ENCODE measurements around the gene KIF1A.
A peak's percentile ranks its signal among the peaks of the same experiment; 100 is the strongest.
"Not testable (repeated sequence)": the region's sequence is repeated elsewhere in the genome, so short reads cannot be mapped to it uniquely, and the experiment has no call there.

Gene KIF1A

DNA sequence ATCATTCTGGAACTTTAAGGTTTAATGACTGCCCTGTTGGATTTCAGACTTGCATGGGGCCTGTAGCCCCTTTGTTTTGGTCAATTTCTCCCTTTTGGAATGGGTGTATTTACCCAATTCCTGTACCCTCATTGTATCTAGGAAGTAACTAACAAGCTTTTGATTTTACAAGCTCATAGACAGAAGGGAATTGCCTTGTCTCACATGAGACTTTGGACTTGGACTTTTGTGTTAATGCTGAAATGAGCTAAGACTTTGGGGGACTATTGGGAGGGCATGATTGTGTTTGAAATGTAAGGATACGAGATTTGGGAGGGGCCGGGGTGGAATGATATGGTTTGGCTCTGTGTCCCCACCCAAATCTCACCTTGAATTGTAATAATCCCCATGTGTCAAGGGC, 26.3 kb upstream of the KIF1A start:
- DNase-seq = not testable (repeated sequence)

GRCh38 chr2:240840435-240841060, 20.5 kb upstream of the KIF1A start:
- no peak for DNase-seq

DNA sequence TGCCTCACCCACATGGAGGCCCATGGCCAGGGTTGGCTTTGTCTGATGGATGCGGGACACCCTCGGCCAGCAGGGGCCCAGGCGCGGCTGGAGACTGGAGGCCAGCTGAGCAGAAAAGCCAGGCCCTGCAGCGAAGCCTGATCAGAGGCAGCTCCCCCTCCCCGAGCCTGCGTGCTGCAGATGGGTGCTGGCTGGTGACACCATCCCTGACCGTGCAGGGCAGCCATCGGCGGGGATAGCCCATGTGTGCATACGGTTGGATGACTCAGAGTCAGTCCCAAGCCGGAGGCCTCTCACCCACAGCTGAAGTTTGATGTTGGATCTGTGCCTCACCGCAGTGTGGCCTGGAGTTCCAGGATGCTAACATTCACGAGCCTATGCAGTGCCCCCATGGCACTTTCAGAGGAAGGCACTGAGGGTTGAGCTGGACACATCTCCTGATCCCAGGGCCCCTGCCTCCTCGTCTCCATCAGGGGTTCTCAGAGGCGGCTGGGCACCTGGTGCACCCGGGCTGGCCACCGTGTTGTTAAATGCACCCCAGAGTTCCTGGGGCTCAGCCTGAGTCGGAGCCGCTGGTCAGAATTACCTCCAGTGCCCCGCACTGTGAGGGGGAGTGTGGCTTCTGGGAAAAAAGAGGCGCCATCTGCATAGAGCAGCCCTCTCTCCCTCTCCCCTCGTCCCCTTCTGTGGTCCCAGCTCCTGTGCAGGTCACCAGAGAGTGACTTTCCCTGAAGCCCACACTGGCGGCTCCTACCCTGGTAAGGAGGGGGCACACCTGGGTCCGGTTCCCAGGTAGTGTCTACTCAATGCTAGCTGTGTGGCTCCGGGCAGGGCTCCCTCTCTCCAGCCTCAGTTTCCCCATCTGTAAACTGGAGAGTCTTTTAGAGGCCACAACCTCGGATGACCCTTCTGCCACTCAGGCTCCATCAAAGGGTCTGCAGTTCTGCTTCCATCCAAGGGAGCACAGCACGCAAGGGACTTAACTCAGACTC, 19.4 kb upstream of the KIF1A start:
- DNase-seq = no peak

DNA sequence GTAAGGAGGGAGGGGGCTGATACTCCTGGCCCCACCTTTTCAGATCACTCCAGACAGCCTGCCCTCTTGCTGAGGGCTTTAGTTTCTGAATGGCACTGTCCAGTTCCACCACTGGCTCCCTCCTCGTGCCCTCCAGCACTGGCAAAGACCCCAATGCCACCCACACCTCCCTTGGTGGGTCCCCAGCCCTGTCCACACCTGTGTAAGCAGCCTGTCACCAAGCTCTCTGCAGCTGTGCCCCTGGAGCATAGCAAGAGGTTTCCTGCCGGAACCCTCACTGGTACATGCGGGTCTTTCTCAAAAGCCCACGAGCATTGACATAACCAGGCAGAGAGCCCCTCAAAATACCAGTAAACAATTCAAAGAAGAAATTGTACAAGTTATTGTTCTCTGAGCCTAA, 17.6 kb upstream of the KIF1A start:
- DNase-seq = no peak

- no peak for DNase-seq
Measured at GRCh38 chr2:240836781-240837467, 16.9 kb upstream of the KIF1A start.

DNA sequence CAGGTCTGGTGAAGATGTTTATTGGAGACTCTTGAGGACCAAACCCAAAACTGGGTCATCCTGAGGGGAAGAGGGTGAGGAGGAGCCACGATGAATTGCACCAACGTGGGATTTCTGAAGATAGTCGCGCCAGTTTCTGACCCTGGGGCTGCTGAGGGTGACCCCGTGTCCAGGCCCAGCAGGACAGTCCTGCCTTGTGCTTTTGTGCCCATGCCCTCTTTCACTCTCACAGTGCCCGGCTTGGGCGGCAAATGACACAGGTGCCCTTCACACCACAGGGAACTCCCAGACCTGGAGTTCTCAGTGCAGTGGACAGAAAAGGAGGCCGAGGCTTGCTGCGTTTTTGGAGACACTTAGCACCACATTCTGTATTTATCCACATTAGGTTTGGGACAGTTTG, 15.5 kb upstream of the KIF1A start:
- DNase-seq = no peak

DNA sequence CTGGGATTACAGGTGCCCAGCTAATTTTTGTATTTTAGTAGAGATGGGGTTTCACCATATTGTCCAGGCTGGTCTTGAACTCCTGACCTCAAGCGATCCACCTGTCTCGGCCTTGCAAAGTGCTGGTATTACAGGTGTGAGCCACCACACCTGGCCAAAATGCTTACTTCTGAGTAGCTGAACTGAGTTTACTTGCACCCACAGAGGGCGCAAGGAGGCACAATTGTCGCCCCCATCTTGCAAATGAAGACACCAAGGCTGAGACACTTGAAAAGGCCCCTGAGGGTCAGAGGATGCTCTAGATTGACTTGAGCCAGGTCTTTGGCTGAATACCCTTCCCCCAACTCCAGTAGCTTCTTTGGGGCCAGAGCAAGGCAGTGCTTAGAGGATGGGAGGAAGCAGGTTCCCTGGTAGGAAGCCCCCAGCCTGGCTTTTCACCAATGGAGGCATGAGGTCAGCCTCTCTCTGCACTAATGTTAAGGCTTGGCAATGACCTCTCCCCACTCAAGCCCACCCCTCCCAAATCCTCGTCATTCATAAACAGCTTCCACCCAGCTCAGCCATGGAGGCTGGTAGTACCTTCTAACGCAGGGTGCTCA, 14.5 kb upstream of the KIF1A start:
- DNase-seq = no peak

- no peak for DNase-seq
Measured at GRCh38 chr2:240833724-240834285, 13.8 kb upstream of the KIF1A start.

DNA sequence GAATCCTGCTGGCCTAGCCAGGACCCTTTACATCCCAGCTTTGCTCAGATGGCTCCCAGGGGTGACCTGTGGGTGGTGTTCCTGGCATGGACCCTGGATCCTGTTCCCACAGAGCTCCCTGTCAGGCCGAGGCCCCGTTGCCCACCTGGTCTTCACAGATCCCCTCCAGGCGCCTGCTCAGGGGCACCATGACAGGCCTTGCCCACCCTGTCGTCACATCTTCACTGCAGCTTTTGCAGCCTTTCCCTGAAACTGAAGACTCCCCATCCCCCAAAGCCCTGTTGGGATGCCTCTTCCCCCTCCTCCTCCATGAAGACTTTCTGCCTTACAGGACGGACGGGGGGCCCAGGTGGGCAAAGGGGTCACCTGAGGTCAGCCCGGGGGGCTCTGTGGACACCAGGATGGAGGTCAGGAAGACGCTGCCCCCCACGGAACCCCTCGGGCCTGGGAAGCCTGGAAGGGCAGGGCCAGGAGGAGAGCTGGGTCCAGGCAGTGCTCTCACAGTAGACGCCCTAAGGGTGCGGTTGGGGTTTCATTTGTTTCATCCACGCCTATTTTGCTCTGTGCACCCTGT, 13.0 kb upstream of the KIF1A start:
- no peak for DNase-seq

GRCh38 chr2:240832205-240832727, 12.2 kb upstream of the KIF1A start:
- DNase-seq = peak; percentile 99

- peak; percentile 67 for DNase-seq
Measured at GRCh38 chr2:240831594-240832204, 11.7 kb upstream of the KIF1A start.

DNA sequence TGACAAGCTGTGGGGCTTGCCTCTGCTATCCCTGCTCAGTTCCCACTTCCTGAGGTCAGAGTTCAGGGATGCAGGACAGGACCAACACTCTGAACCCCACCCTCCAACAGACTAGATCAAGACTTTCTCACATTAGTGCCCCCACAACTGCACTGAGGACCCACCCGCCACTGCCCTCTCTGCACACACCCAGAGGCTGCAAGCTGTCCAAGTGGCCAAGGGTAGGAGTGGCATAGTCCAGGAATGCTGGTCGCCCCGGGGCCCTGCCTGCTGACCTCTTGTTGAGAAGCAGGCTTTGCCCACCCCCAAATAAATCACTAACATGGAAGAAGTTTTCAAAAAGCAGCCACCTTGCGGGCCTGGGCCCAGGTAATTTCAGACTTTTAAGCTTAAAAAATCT, 5.5 kb upstream of the KIF1A start:
- DNase-seq = no peak

DNA sequence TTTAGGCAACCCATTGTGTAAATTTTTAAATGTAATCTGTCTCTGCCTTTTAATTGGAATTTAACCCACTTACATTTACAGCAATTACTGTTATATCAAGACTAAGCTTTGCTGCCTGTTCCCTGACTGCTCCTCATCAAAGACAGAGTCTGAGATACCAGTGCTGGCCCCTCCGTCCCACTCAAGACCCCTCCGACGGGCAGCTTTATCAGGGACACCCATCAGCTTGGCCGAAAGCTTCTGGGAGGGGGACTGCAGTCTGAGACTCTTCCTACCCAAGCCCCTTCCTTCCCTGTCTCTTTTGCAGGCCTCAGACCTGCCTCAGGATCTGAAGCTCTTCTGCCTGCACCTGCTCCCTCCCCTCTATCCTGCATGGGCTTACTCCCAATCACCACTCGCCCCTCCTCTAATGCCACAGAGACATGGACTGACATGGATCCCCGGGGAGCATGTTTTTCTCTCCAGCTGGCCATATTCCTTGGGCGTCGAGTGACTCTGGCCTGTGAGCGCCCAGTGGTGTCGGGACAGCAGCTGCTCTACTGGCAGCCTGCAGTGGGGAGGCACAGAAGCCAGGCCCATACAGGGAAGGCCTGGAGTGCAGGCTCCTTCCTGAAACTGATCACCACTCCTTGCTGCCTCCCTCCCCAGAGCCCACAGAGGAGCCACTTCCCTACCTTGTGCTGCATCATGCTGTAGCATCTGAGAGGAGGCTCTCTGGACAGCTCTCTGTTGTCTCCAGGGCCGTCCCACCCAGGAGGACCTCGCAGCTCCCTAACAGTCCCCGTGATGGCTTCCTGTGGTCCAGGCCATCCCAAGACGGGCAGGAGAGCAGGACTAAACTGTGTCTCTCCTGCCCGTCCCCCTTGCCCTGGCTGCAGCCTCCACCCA, 3.7 kb upstream of the KIF1A start:
- no peak for DNase-seq

- DNase-seq = no peak
Measured at GRCh38 chr2:240822280-240822847, 2.3 kb upstream of the KIF1A start.

GRCh38 chr2:240821429-240821778, 1.4 kb upstream of the KIF1A start:
- DNase-seq = no peak

DNA sequence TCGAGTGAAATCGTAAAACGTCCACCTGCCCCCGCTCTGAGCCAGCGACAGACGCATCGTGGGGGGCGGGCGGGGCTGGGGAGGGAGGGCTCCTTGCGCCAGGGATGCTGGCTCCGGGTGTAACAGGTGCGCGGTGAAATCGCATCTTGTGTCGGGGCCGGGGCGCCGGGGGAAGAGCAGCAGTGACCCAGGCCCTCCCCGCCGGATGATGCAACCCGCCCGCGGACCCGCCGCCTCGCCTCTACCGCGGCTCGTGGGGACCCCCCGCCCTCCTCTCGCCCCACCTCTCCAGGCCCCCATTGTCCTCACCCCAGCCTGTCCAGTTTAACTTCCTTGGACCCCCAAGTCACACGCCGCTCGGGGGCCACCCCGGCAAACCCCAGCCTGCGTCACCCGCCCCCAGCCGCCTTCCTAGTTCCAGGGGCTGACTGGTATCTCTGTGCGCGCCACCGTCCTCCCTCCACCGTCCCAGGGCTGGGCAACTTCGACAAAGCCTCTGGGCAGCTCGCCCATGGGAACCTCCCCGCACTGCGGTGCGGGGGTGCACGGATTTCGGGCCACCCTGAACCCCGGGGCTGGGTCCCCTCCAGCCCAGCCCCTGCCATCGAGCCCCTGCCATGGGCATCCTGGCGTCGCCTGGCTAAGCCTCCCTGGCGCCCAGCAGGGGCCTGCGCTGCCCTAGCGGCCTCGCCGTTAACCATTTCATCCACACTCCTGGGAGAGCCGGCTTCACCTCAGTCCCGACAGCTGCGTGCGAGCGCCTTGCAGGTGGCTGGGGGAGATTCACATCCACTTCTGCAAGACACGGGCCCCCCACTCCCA, 799 bp upstream of the KIF1A start:
- peak; percentile 73 for DNase-seq

DNA sequence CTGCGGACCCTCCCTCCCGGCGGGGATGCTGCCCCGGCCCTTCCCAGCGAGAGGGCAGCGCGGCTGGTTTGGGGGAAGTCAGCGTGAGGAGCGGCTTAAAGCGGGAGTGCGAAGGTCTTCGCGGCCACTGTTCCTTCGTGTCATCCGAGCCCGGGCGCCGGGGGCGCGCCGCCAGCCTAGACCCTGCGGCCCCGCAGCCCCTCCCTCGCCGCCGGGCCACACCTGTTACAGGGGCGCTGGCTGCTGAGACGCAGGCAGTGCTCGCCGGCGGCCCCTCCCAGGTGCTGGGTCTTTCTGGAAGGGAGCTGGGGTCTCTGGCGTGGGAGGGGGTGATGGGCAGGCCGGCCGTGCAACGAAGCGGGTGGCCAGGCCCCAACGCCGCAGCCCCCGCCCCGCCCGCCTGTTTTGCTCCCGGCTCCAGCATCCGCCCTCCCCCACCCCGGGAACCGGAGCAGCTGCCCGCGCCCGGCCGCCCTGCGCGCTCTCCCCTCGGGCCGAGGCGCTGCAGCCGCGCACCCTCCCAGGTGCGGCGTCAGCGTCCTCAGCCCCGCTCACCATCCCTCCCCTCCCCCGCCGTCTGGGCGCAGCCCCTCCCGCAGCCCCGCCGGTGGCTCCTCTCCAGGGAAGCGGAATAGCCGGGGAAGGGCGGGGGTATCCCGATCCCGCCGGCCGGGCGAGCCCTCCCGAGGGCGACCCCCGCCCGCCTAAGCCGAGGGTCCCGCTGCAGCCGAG, 727 bp downstream of the KIF1A start:
- DNase-seq = no peak

DNA sequence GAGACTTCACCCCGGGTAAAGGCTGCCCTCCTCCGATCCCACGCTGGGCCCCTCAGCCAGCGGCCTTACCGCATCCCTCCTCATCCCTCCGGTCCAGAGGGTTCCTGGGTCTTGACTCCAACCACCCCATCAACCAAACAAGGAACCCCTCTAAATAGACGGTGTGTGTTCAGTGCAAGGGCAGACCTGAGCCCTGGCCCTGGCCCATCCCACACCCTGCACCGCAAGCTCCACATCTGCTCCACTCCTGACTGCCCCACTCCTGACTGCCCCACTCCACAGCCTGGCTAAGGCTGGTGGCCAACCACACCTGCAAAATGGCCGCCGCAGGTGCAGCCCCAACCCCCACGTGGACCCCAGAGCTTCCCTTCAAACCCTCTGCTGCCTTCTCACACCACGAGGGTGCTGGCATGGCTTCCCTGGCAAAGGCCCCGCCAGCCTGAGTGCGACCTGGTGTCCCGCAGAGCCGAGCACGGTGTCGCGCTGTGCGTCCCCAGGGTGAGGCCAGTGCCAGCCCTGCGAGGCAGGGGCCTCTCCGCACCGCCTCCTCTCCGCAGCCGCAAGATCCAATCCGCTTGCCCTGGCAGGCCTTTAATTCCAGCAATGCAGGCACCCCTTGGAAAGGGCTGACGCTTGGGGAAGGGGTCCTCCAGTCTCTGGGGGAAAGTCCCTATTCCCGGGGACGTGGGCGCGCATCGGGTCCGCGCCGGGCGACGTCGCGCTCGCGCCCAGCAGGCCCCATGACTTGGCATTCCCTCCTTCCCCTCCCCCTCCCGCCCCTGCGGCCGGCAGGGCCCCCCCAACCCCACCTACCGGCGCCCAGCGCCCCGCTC, 1.5 kb downstream of the KIF1A start:
- peak; percentile 61 for DNase-seq

Data from activated CD8-positive, alpha-beta memory T cell treated with anti-CD3 and anti-CD28 coated beads for 24 hours (primary cell).